ENCODE measurements around the gene TTC6.

DNA sequence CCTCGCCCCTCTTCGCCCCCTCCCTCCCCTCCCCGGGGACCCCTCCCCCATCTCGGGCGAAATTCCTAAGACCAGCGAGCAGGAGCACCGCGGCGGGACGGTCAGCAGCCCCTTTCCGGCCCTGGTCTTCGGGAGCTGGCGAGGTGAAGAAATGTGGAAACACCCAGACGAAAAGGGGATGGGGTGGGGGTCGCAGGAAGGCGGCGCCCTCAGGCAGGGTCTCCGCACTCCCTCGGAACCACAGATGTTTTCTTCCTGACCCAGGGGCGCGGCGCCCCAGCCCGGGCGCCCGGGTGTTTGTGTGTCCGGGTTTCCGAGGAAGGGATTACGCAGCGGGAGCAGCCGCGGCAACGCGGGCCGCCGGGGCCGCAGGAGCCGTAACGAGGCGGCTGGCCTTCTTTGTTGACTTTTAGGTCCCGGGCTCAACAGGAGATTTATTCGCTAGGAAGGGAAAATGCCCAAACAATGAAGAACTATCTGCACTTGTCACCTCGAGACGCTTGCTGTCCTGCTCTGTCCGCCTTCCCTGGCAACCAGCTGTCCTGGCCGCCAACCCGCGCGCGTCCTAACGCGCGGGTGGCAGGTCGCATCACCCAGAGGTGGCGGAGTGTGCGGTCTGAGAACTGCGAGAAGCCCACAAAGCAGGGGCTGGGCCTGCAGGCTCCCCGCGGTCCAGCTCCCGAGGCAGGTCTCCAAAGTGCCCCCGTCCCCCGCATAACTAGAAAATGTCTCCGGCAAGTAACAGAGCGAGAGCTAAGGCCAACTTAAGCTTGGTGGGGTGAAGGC lies 7.4 kb upstream of the TTC6 start:
- TF ChIP-seq, protein P1, sequence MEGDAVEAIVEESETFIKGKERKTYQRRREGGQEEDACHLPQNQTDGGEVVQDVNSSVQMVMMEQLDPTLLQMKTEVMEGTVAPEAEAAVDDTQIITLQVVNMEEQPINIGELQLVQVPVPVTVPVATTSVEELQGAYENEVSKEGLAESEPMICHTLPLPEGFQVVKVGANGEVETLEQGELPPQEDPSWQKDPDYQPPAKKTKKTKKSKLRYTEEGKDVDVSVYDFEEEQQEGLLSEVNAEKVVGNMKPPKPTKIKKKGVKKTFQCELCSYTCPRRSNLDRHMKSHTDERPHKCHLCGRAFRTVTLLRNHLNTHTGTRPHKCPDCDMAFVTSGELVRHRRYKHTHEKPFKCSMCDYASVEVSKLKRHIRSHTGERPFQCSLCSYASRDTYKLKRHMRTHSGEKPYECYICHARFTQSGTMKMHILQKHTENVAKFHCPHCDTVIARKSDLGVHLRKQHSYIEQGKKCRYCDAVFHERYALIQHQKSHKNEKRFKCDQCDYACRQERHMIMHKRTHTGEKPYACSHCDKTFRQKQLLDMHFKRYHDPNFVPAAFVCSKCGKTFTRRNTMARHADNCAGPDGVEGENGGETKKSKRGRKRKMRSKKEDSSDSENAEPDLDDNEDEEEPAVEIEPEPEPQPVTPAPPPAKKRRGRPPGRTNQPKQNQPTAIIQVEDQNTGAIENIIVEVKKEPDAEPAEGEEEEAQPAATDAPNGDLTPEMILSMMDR (conservative IDR thresholded peaks at IDR 0.05; ENCODE audit: low read depth, low read length) = no peak
- peak; percentile 79 for TF ChIP-seq EZH2 (IDR thresholded peaks at IDR 0.05; ENCODE audit: borderline replicate concordance, low read depth, low read length, poor library complexity, severe bottlenecking)

All from A673 (cell line).